ENCODE data around the gene FHOD3. TPM values are rescaled to one million over a fixed set of nuclear protein-coding genes. Genes with fewer than 3 reads are reported as not detected.

Gene FHOD3
- total and polyA plus RNA-seq, 11 donors, result 109 to 532 (median 262) TPM

GRCh38 chr18:36338403-36338933, 41.0 kb downstream of the FHOD3 start:
- ATAC-seq (peak; percentile 82 to 92 (median 89)), DNase-seq (peak in 1 of 5 donors; percentile 76)
- Histone ChIP-seq H3K4me1 (peaks cover 0 to 44% (median 21%) of the 10 kb centered on the region in 12 donors), H3K4me3 (no peak overlapping the region), H3K9me3 (peaks cover 0 to 16% (median 2%) of the 10 kb centered on the region in 12 donors), H3K36me3 (no peaks in the 10 kb centered on the region), H3K27ac (peak overlapping the region in 11 of 12 donors; percentile 8 to 71 (median 58)), H3K27me3 (no peaks in the 10 kb centered on the region)
- TF ChIP-seq, protein P1, sequence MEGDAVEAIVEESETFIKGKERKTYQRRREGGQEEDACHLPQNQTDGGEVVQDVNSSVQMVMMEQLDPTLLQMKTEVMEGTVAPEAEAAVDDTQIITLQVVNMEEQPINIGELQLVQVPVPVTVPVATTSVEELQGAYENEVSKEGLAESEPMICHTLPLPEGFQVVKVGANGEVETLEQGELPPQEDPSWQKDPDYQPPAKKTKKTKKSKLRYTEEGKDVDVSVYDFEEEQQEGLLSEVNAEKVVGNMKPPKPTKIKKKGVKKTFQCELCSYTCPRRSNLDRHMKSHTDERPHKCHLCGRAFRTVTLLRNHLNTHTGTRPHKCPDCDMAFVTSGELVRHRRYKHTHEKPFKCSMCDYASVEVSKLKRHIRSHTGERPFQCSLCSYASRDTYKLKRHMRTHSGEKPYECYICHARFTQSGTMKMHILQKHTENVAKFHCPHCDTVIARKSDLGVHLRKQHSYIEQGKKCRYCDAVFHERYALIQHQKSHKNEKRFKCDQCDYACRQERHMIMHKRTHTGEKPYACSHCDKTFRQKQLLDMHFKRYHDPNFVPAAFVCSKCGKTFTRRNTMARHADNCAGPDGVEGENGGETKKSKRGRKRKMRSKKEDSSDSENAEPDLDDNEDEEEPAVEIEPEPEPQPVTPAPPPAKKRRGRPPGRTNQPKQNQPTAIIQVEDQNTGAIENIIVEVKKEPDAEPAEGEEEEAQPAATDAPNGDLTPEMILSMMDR (IDR thresholded peaks at IDR 0.05), result no peak
- TF ChIP-seq POLR2A (IDR thresholded peaks at IDR 0.05), result no peak
- intact Hi-C loops (cut with DNase I), result loop anchor here in 1 of 10 donors (5.0 kb wide), 1 partner anchor 41 kb away; the partner anchor contains the start of gene FHOD3
- WGBS, 4 donors, result 29 to 40% (median 32%) methylated on average over 6 to 8 of the region's 8 CpGs

DNA sequence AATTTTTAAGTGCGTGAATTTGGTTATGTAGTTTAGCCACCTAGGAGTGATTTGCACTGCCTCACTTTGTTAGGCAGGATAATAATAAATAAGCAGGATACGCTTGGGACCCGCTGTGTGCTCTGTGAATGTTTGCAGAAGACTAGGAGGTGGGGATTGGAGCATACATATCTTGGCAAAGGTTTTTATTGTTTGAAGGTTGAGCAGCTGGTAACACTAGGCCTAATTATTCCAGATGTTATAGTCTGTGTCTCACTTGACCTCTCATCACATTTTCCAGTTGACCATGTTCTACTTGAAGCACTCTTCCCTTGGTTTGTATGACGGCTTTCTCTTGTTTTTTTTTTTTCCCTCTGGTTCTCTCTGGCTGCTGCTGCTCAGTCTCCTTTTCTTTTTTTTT, 42.7 kb downstream of the FHOD3 start:
- no peak for DNase-seq
- Histone ChIP-seq H3K4me3 (no peak overlapping the region), H3K36me3 (no peaks in the 10 kb centered on the region), H3K4me1 (peaks cover 0 to 32% (median 15%) of the 10 kb centered on the region in 12 donors), H3K9me3 (peaks cover 0 to 16% (median 2%) of the 10 kb centered on the region in 12 donors), H3K27me3 (no peaks in the 10 kb centered on the region), H3K27ac (no peak overlapping the region)
- 80 to 84% (median 81%) methylated on average over 4 of the region's 4 CpGs for WGBS, 4 donors
- intact Hi-C loops (cut with DNase I), result no loop called here
- no peak for ATAC-seq
- TF ChIP-seq, protein P1 (IDR thresholded peaks at IDR 0.05), result no peak
- TF ChIP-seq POLR2A (IDR thresholded peaks at IDR 0.05), result no peak

DNA sequence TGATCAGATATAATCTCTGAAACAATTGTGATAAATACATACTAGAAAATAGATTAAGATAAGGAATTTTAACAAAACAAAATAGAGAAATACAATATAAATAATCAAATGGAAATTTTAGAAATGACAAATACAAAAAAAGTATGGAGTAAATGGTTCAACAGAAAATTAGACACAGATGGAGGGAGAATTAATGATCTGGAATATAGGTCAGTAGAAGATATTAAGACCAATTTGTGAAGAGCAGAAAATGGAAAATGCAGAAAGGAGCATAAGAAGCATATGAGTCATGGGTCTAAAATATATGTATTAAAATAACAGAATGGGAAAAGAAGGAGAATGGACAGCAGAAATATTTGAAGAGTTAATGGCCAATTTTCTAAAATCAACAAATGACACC, 44.4 kb downstream of the FHOD3 start:
- ATAC-seq, result no peak
- intact Hi-C loops (cut with DNase I), result no loop called here
- Histone ChIP-seq H3K4me1 (peaks cover 0 to 32% (median 15%) of the 10 kb centered on the region in 12 donors), H3K9me3 (peaks cover 0 to 16% (median 2%) of the 10 kb centered on the region in 12 donors), H3K27me3 (no peaks in the 10 kb centered on the region), H3K27ac (no peak overlapping the region), H3K36me3 (no peaks in the 10 kb centered on the region), H3K4me3 (no peak overlapping the region)
- DNase-seq, result no peak
- TF ChIP-seq, protein P1 (IDR thresholded peaks at IDR 0.05), result no peak
- TF ChIP-seq POLR2A (IDR thresholded peaks at IDR 0.05), result no peak

GRCh38 chr18:36348331-36348730, 50.8 kb downstream of the FHOD3 start:
- no peaks in the 10 kb centered on the region for H3K27me3 ChIP-seq
- WGBS, 4 donors, result 44 to 55% (median 48%) methylated on average over 3 of the region's 3 CpGs
- H3K27ac ChIP-seq, result peak overlapping the region in 2 of 12 donors; percentile 23 to 42
- DNase-seq (no peak), ATAC-seq (peak in 1 of 4 donors; percentile 4)
- intact Hi-C loops (cut with DNase I), result no loop called here
- H3K9me3 ChIP-seq, result no peaks in the 10 kb centered on the region
- TF ChIP-seq, protein P1 (IDR thresholded peaks at IDR 0.05), result no peak
- no peak for TF ChIP-seq POLR2A (IDR thresholded peaks at IDR 0.05)
- no peak overlapping the region for H3K4me3 ChIP-seq
- no peaks in the 10 kb centered on the region for H3K36me3 ChIP-seq
- peaks cover 0 to 52% (median 19%) of the 10 kb centered on the region in 12 donors for H3K4me1 ChIP-seq
